ENCODE measurements around the gene GSAP. TPM values are rescaled to one million over a fixed set of nuclear protein-coding genes. Genes with fewer than 3 reads are reported as not detected.

GSAP gene
- total RNA-seq, 1 donor from 2014 or later, result 2.1 TPM

DNA sequence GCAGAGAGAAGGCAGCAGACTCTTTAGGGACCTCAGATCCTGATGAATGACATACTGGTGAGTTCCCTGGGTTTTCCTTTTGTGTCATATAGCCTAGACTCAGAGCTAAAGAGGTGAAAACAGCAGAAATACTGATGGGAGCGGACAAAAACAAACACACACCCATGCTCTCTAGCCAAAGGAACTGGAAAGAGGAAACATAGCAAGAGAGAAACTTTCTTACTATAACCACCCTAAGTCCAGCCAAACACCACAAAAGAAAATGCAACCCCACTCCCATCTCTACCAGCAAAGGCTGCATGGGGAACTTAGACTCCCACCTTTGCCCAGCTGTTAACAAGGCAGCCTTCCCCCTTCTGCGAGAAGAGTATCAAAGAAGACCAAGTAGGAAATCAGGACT, 16.3 kb downstream of the GSAP start:
- Mint-ChIP-seq H3K27ac (ENCODE audit: unreplicated experiment) (no peak overlapping the region), H3K9me3 (no peaks in the 10 kb centered on the region), H3K4me3 (no peak overlapping the region), H3K27me3 (ENCODE audit: low read depth) (no peaks in the 10 kb centered on the region), H3K4me1 (no peaks in the 10 kb centered on the region), H3K36me3 (ENCODE audit: low read depth) (no peaks in the 10 kb centered on the region)
- TF ChIP-seq, protein P1, sequence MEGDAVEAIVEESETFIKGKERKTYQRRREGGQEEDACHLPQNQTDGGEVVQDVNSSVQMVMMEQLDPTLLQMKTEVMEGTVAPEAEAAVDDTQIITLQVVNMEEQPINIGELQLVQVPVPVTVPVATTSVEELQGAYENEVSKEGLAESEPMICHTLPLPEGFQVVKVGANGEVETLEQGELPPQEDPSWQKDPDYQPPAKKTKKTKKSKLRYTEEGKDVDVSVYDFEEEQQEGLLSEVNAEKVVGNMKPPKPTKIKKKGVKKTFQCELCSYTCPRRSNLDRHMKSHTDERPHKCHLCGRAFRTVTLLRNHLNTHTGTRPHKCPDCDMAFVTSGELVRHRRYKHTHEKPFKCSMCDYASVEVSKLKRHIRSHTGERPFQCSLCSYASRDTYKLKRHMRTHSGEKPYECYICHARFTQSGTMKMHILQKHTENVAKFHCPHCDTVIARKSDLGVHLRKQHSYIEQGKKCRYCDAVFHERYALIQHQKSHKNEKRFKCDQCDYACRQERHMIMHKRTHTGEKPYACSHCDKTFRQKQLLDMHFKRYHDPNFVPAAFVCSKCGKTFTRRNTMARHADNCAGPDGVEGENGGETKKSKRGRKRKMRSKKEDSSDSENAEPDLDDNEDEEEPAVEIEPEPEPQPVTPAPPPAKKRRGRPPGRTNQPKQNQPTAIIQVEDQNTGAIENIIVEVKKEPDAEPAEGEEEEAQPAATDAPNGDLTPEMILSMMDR (conservative IDR thresholded peaks at IDR 0.05), result no peak
- DNase-seq (ENCODE audit: low read depth, low spot score), result no peak

DNA sequence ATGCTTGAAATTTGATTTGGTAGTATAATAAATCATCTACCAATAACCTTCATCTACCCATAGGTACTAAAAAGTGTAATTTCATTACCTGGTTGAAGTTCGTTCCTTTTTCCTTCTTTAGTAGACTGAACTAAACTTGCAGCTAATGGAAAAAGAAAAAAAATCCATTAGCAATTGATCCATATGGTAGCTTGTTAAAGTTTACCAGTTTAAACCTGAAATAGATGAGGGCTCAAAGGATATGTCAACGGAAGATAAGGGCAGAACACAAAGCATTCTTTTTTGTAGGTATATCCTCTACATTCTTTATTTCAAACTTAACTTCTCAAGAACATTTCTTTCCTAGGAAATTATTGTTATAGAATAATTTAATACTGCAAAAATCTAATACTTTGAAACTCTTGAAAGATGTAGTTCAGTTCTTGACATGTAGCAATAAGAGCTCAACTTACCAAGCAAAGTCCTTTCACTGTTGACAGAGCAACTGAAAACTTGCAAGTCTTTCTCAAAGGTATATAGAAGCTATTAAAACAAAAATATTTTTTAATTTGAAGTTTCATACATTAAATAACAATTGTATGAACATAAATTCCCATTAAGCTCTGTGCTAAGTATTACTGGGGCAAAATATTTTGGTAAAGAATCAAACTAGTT, 19.1 kb downstream of the GSAP start:
- no peak for DNase-seq (ENCODE audit: low read depth, low spot score)
- H3K4me3 Mint-ChIP-seq, result no peak overlapping the region
- H3K27me3 Mint-ChIP-seq (ENCODE audit: low read depth), result no peaks in the 10 kb centered on the region
- H3K36me3 Mint-ChIP-seq (ENCODE audit: low read depth), result no peaks in the 10 kb centered on the region
- TF ChIP-seq, protein P1 (conservative IDR thresholded peaks at IDR 0.05), result no peak
- no peaks in the 10 kb centered on the region for H3K9me3 Mint-ChIP-seq
- H3K4me1 Mint-ChIP-seq, result no peaks in the 10 kb centered on the region
- no peak overlapping the region for H3K27ac Mint-ChIP-seq (ENCODE audit: unreplicated experiment)

DNA sequence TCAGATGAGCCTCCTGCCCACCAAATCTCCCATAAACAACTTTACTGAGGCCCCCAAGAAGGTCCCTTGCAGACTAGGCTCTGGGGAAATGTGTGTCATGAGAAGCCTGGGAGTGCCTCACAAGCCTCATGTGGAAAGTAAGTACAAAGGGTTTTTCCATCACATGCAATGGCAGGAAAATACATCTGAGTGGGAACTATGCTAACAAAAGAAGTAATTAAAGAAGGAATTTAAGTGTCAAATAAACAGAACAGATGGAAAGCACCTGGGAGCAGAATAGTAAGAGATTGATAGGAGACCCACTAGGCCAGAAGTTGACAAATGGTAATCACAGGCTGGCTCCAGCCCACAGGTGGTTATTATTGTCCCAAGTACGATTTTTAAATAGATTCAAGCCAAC, 20.5 kb downstream of the GSAP start:
- Mint-ChIP-seq H3K9me3 (no peaks in the 10 kb centered on the region), H3K36me3 (ENCODE audit: low read depth) (no peaks in the 10 kb centered on the region), H3K27me3 (ENCODE audit: low read depth) (no peaks in the 10 kb centered on the region), H3K4me3 (no peak overlapping the region), H3K4me1 (no peaks in the 10 kb centered on the region), H3K27ac (ENCODE audit: unreplicated experiment) (no peak overlapping the region)
- TF ChIP-seq, protein P1 (conservative IDR thresholded peaks at IDR 0.05), result no peak
- no peak for DNase-seq (ENCODE audit: low read depth, low spot score)

DNA sequence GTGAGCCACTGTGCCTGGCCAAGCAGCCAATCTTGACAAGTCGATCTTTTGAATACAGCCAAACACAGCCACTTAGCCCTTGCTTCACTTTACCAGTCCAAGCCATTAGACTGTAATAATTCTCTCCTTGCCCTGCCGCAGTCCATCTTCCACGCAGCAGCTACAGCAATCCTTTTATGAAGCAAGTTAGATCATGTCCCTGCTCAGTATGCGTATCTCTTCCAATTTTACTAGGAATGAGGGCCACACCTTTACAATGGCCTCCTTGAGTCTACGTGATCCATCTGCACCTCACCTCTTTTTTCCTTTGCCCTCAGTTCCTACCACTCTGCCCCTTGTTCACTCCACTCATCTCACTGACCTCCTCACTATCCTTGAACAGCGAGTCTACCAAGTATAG, 22.2 kb downstream of the GSAP start:
- no peaks in the 10 kb centered on the region for H3K9me3 Mint-ChIP-seq
- peaks cover under 1% of the 10 kb centered on the region for H3K4me1 Mint-ChIP-seq
- no peak overlapping the region for H3K27ac Mint-ChIP-seq (ENCODE audit: unreplicated experiment)
- H3K36me3 Mint-ChIP-seq (ENCODE audit: low read depth), result no peaks in the 10 kb centered on the region
- no peaks in the 10 kb centered on the region for H3K27me3 Mint-ChIP-seq (ENCODE audit: low read depth)
- no peak overlapping the region for H3K4me3 Mint-ChIP-seq
- TF ChIP-seq, protein P1 (conservative IDR thresholded peaks at IDR 0.05), result no peak
- no peak for DNase-seq (ENCODE audit: low read depth, low spot score)

DNA sequence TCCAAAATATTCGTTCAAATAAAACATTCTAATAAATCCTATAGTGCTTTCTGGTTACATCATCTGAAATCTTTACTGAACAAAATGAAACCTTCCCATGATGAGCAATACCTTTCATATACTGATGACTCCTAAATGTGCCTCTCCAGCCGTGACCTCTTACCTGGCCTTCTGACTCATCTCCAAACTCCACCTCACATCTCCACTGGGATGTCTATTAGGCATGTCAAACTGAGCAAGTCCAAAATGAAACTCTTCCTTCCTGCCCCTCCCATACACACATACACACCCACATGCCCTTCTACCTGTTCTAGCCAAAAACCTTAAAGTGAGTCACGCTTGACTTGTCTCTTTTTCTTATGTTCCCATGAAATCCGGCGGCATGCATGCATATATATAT, 22.9 kb downstream of the GSAP start:
- H3K36me3 Mint-ChIP-seq (ENCODE audit: low read depth), result no peaks in the 10 kb centered on the region
- peaks cover 6% of the 10 kb centered on the region for H3K4me1 Mint-ChIP-seq
- no peaks in the 10 kb centered on the region for H3K27me3 Mint-ChIP-seq (ENCODE audit: low read depth)
- no peak overlapping the region for H3K4me3 Mint-ChIP-seq
- H3K9me3 Mint-ChIP-seq, result no peaks in the 10 kb centered on the region
- no peak for DNase-seq (ENCODE audit: low read depth, low spot score)
- H3K27ac Mint-ChIP-seq (ENCODE audit: unreplicated experiment), result no peak overlapping the region
- TF ChIP-seq, protein P1 (conservative IDR thresholded peaks at IDR 0.05), result no peak

Data from neural crest cell (in vitro differentiated cells).